Endothelial cell of umbilical vein (primary cell): Measurements from ENCODE around the gene GRID1. TPM values are rescaled to one million over a fixed set of nuclear protein-coding genes. Genes with fewer than 3 reads are reported as not detected.

ENCODE experiments used
- BruUV-seq: library from RNA; stranded (reverse); fragments of 400-500 nt; replicated peaks from 2 replicates; lab custom pipeline; 2021; lab: Mats Ljungman, UMichigan
- CTCF ChIA-PET: fragments of 300-600, 350-600 bp; sonication (Branson Sonifier 250); formaldehyde crosslinking; loops from one replicate; lab custom pipeline; 2021; ENCODE audit warnings: antibody characterized with exemption, inconsistent platforms; lab: Charles Lee
- POLR2A ChIA-PET: fragments of 300-600, 350-600 bp; sonication (Branson Sonifier 250); formaldehyde crosslinking; loops from one replicate; lab custom pipeline; 2021; ENCODE audit warnings: antibody characterized with exemption, inconsistent platforms; lab: Charles Lee
- DNase-seq: peaks from one replicate; pipeline ENCODE4 v3.0.0-alpha.2; 2011; ENCODE audit warnings: low read depth, low spot score
- FAIRE-seq: peaks from 2 replicates; lab custom pipeline; 2011; peaks lifted over from hg19 to GRCh38; lab: Jason Lieb, UNC
- H2AFZ ChIP-seq: 2 replicates; pipeline ENCODE4 v1.6.0; 2012; ENCODE audit warnings: low read depth, low read length, control low read depth, inconsistent platforms
- H3K27ac ChIP-seq: 2 replicates; pipeline ENCODE4 v1.5.1; 2011; ENCODE audit warnings: low read depth, mild to moderate bottlenecking, control low read depth, low read length, moderate library complexity; ENCODE audit not compliant: insufficient read depth
- H3K27me3 ChIP-seq, 2 experiments: 2 replicates each; pipeline versions ENCODE4 v1.6.0 to v1.6.1; 2011; ENCODE audit warnings: low read length in 2 of 2, mixed read lengths in 1 of 2; ENCODE audit not compliant: control insufficient read depth in 2 of 2, insufficient read depth in 2 of 2
- H3K36me3 ChIP-seq, 2 experiments: 2 replicates in 1 of 2; 3 replicates in 1 of 2; pipeline ENCODE4 v1.5.1; 2011; ENCODE audit warnings: low read length in 2 of 2, mild to moderate bottlenecking in 1 of 2, moderate library complexity in 1 of 2; ENCODE audit not compliant: control insufficient read depth in 2 of 2, insufficient read depth in 2 of 2; ENCODE audit errors: extremely low read depth in 1 of 2
- H3K4me1 ChIP-seq: 3 replicates; pipeline ENCODE4 v1.5.1; 2011; ENCODE audit warnings: mild to moderate bottlenecking, low read length; ENCODE audit not compliant: control insufficient read depth, insufficient read depth; ENCODE audit errors: extremely low read depth
- H3K4me2 ChIP-seq: 2 replicates; pipeline ENCODE4 v1.6.1; 2011; ENCODE audit warnings: low read length, control low read depth, mixed read lengths; ENCODE audit not compliant: insufficient read depth
- H3K4me3 ChIP-seq, 3 experiments: fragments of 200-600 bp in 1 of 3; sonication (generic), shearing (Covaris generic) in 1 of 3; replicated peaks in 1 of 3; 2 replicates each; pipeline ENCODE4 v1.5.1; 2011 to 2016; ENCODE audit warnings: control low read depth in 3 of 3, low read length in 3 of 3, mild to moderate bottlenecking in 2 of 3, inconsistent platforms in 1 of 3, low read depth in 1 of 3, moderate library complexity in 1 of 3; ENCODE audit not compliant: insufficient read depth in 1 of 3
- H3K79me2 ChIP-seq: 2 replicates; pipeline ENCODE4 v1.6.0; 2012; ENCODE audit warnings: low read length, inconsistent platforms; ENCODE audit not compliant: control insufficient read depth, insufficient read depth
- H3K9ac ChIP-seq: replicated peaks from 2 replicates; pipeline ENCODE3; 2011; ENCODE audit warnings: low read length, control low read depth; ENCODE audit not compliant: insufficient read depth; ENCODE audit errors: extremely low read depth
- H3K9me1 ChIP-seq: replicated peaks from 3 replicates; pipeline ENCODE4 v1.6.0; 2011; ENCODE audit warnings: mild to moderate bottlenecking, low read length; ENCODE audit not compliant: control insufficient read depth, insufficient read depth; ENCODE audit errors: extremely low read depth
- H3K9me3 ChIP-seq: replicated peaks from 2 replicates; pipeline ENCODE4 v1.5.1; 2012; ENCODE audit warnings: low read length, inconsistent platforms; ENCODE audit not compliant: control insufficient read depth, insufficient read depth
- H4K20me1 ChIP-seq: replicated peaks from 2 replicates; pipeline ENCODE3; 2011; ENCODE audit warnings: mild to moderate bottlenecking, low read length; ENCODE audit not compliant: control insufficient read depth, insufficient read depth; ENCODE audit errors: extremely low read depth
- CTCF ChIP-seq, 2 donors: IDR thresholded peaks; 1 replicate in 1 of 2; 2 replicates in 1 of 2; pipeline ENCODE4 v1.5.1; 2011; ENCODE audit warnings: low read length in 2 of 2, mild to moderate bottlenecking in 2 of 2, moderate library complexity in 2 of 2, control low read depth in 1 of 2, inconsistent platforms in 1 of 2, low read depth in 1 of 2; ENCODE audit not compliant: insufficient read depth in 1 of 2; ENCODE audit errors: extremely low read depth in 1 of 2
- EZH2 ChIP-seq: IDR thresholded peaks from 2 replicates; pipeline ENCODE4 v1.6.1; 2012; ENCODE audit warnings: borderline replicate concordance, low read depth, mild to moderate bottlenecking, moderate library complexity, low read length, inconsistent platforms; ENCODE audit not compliant: severe bottlenecking
- FOS ChIP-seq: IDR thresholded peaks from 2 replicates; pipeline ENCODE4 v1.6.1; 2011; ENCODE audit warnings: mild to moderate bottlenecking, low read length, moderate library complexity, borderline replicate concordance; ENCODE audit not compliant: insufficient read depth
- GATA2 ChIP-seq: IDR thresholded peaks from 2 replicates; pipeline ENCODE4 v1.7.0; 2011; ENCODE audit warnings: low read depth, mild to moderate bottlenecking, moderate library complexity, mixed read lengths, low read length; ENCODE audit not compliant: insufficient read length, insufficient read depth
- JUN ChIP-seq: IDR thresholded peaks from 2 replicates; pipeline ENCODE4 v1.6.1; 2011; ENCODE audit warnings: borderline replicate concordance, low read depth; ENCODE audit not compliant: insufficient read length, insufficient read depth
- MAX ChIP-seq: IDR thresholded peaks from 2 replicates; pipeline ENCODE4 v1.6.1; 2011; ENCODE audit not compliant: insufficient read depth, insufficient read length
- MYC ChIP-seq: IDR thresholded peaks from one replicate; pipeline ENCODE4 v1.6.1; 2011; ENCODE audit warnings: mild to moderate bottlenecking, low read depth, low read length
- POLR2A ChIP-seq: IDR thresholded peaks from 2 replicates; pipeline ENCODE4 v1.6.1; 2012; ENCODE audit warnings: low read depth, mild to moderate bottlenecking, control low read depth, low read length
- POLR2AphosphoS5 ChIP-seq: IDR thresholded peaks from 2 replicates; pipeline ENCODE4 v1.6.1; 2012; ENCODE audit warnings: low read depth, mild to moderate bottlenecking, control low read depth, low read length, moderate library complexity; ENCODE audit not compliant: insufficient read depth
- dilution Hi-C: fragments of 300-500 bp; cut with MboI; formaldehyde crosslinking; loops from one replicate; pipeline ENCODE4 v1.15.0; 2019; ENCODE audit warnings: low sequenced_read_pairs; ENCODE audit not compliant: extremely low pct_ligation_motif_present
- intact Hi-C: fragments of 100-400 bp; cut with micrococcal nuclease; formaldehyde crosslinking; loops from one replicate; pipeline ENCODE4 v1.10.0; 2022
- polyA plus RNA-seq, 4 experiments: library from polyadenylated mRNA; depleted of rRNA in 3 of 4; stranded (reverse) in 3 of 4; unstranded in 1 of 4; fragments of >200 nt; gene quantifications; 2 replicates each; pipeline versions ENCODE4 v1.2.1 to v1.2.3, GENCODE V29; 2011 to 2012; ENCODE audit warnings: missing spikeins in 1 of 4
- total RNA-seq: library from RNA; stranded (reverse); gene quantifications from 2 replicates; pipeline ENCODE4 v1.2.3, GENCODE V29; 2021

GRID1 gene
- total and polyA plus RNA-seq, 2 donors (not counting 3 experiments of a cell fraction or from before 2014, with no cell fraction given), result not detected

GRCh38 chr10:85900487-85900886 is 466.1 kb downstream of the GRID1 start:
- no peaks in the 10 kb centered on the region for H4K20me1 ChIP-seq
- no peaks in the 10 kb centered on the region for H3K4me1 ChIP-seq
- no peak overlapping the region for H2AFZ ChIP-seq
- no peaks in the 10 kb centered on the region for H3K79me2 ChIP-seq
- POLR2A ChIA-PET, result no interaction called here
- no peaks in the 10 kb centered on the region for H3K36me3 ChIP-seq
- H3K9me1 ChIP-seq, result no peaks in the 10 kb centered on the region
- H3K27me3 ChIP-seq, result no peaks in the 10 kb centered on the region
- intact Hi-C loops (no loop called here), dilution Hi-C loops (no loop called here)
- H3K9ac ChIP-seq, result no peak overlapping the region
- H3K27ac ChIP-seq, result no peak overlapping the region
- DNase-seq (no peak), FAIRE-seq (no peak)
- H3K9me3 ChIP-seq, result peaks cover 2% of the 10 kb centered on the region
- no TSS peak for BruUV-seq
- CTCF ChIA-PET, result no interaction called here
- no peak overlapping the region for H3K4me3 ChIP-seq
- no peak for TF ChIP-seq JUN
- TF ChIP-seq FOS, result no peak
- no peak for TF ChIP-seq POLR2AphosphoS5
- no peak for TF ChIP-seq CTCF (IDR thresholded peaks at IDR 0.05; ENCODE audit: extremely low read depth in 1 of 2, insufficient read depth in 1 of 2, low read depth in 1 of 2, low read length in 2 of 2)
- no peak for TF ChIP-seq EZH2
- no peak for TF ChIP-seq POLR2A
- TF ChIP-seq MAX, result no peak
- TF ChIP-seq GATA2, result no peak
- TF ChIP-seq MYC, result no peak
- no peak overlapping the region for H3K4me2 ChIP-seq
